Pancreas (tissue), 10 donors: ENCODE measurements around the gene NAPG. TPM values are rescaled to one million over a fixed set of nuclear protein-coding genes. Genes with fewer than 3 reads are reported as not detected.

Source experiments
- ATAC-seq, 4 donors: fragments of 200-7000 bp; cut with Tn5 transposase; one replicate each; pipeline versions ENCODE4 v1.8.0 to v1.9.1; 2020; ENCODE audit warnings: mild to moderate bottlenecking in 4 of 4, moderate library complexity in 4 of 4
- DNase-seq, 6 donors: peaks; one replicate each; pipeline ENCODE4 v3.0.0-alpha.2; 2020
- FAIRE-seq: peaks from 2 replicates; lab custom pipeline; 2012; peaks lifted over from hg19 to GRCh38; lab: Jason Lieb, UNC
- H3K27ac ChIP-seq, 4 donors: fragments of 200-600 bp; sonication (generic); 1 replicate in 3 of 4; 2 replicates in 1 of 4; pipeline versions ENCODE4 v1.5.0 to v1.8.0; 2020
- H3K27me3 ChIP-seq, 4 donors: fragments of 200-600 bp; one replicate each; pipeline ENCODE4 v1.8.0; 2021
- H3K36me3 ChIP-seq, 3 donors: fragments of 200-600 bp; sonication (generic) in 1 of 3; one replicate each; pipeline versions ENCODE4 v1.5.0 to v1.8.0; 2020 to 2021
- H3K4me1 ChIP-seq, 3 donors: fragments of 200-600 bp; one replicate each; pipeline ENCODE4 v1.8.0; 2021
- H3K4me3 ChIP-seq, 4 donors: fragments of 200-600 bp; sonication (generic) in 2 of 4; one replicate each; pipeline versions ENCODE4 v1.5.0 to v1.8.0; 2020 to 2021
- H3K9me3 ChIP-seq, 4 donors: fragments of 200-600 bp; one replicate each; pipeline ENCODE4 v1.8.0; 2021
- CTCF ChIP-seq, 4 donors: fragments of 200-600 bp; sonication (generic) in 3 of 4; IDR thresholded peaks; one replicate each; pipeline versions ENCODE4 v1.5.0 to v1.8.0; 2021; ENCODE audit warnings: antibody characterized with exemption in 4 of 4
- WGBS, 2 donors: extraction: QIAGEN DNeasy Blood & Tissue Kit; methylation state at CpG; one replicate each; pipeline ENCODE4 v1.1.7; 2013; 5-methylcytosine and 5-hydroxymethylcytosine counted together
- intact Hi-C, 3 donors: fragments of 100-400 bp; cut with DNase I; formaldehyde crosslinking; loops; one replicate each; pipeline versions ENCODE4 v1.11.1 to v1.14.2; 2022
- polyA plus RNA-seq, 2 donors: library from polyadenylated mRNA; stranded (reverse); fragments of 200-250 nt; gene quantifications; one replicate each; pipeline ENCODE4 v1.2.3, GENCODE V29; 2013
- total RNA-seq, 6 donors: library from RNA; stranded (reverse); fragmentation: NEBNext Ultra II Directional in 4 of 6; extraction: Animal tissue kit (Norgen Biotek cat#: 25700) in 4 of 6; gene quantifications; one replicate each; pipeline versions ENCODE4 v1.2.1 to v1.2.4, GENCODE V29; 2021 to 2023
- donor health status: healthy with polysubstance abuse.
- donor health status: DM: no; HTN: no; CAD: no; lungs with moderate emphysema.
- donor health status: DM: no; HTN: no; CAD: no.
- donor health status: control.
- donor health status: control.
- donor health status: Bipolar disorder and iron deficiency.
- donor health status: DM: yes; HTN: yes; CAD: no.
- donor health status: DM: no; HTN: no; CAD: no.
- donor health status: DM: no; HTN: no; CAD: no.
- donor health status: DM: yes; HTN: yes; CAD: no.

The NAPG gene
- total and polyA plus RNA-seq, 8 donors: 7.1 to 21.2 (median 14.8) TPM

GRCh38 chr18:10516078-10516477 lies 9.7 kb upstream of the NAPG start:
- no peak for TF ChIP-seq CTCF (IDR thresholded peaks at IDR 0.05)
- 76 to 83% methylated on average over 2 of the region's 2 CpGs for WGBS, 2 donors
- no peaks in the 10 kb centered on the region for H3K27me3 ChIP-seq
- no peak overlapping the region for H3K4me3 ChIP-seq
- H3K4me1 ChIP-seq: peaks cover 0 to 15% (median 4%) of the 10 kb centered on the region in 3 donors
- no peak for DNase-seq
- ATAC-seq: no peak
- intact Hi-C loops: loop anchor here (5.0 to 10.0 kb wide), 2 partner anchors 541 to 549 kb away; no protein-coding TSS in a partner anchor
- no peak for FAIRE-seq
- no peaks in the 10 kb centered on the region for H3K9me3 ChIP-seq
- H3K27ac ChIP-seq: no peak overlapping the region
- H3K36me3 ChIP-seq: no peaks in the 10 kb centered on the region

- Histone ChIP-seq H3K9me3 (no peaks in the 10 kb centered on the region), H3K27ac (no peak overlapping the region), H3K27me3 (no peaks in the 10 kb centered on the region), H3K4me3 (no peak overlapping the region), H3K36me3 (no peaks in the 10 kb centered on the region), H3K4me1 (peaks cover 0 to 15% (median 4%) of the 10 kb centered on the region in 3 donors)
- FAIRE-seq (no peak), DNase-seq (peak in 2 of 6 donors; percentile 38 to 43), ATAC-seq (peak in 3 of 4 donors; percentile 61 to 70 (median 64))
- WGBS, 2 donors: 43 to 44% methylated on average over 12 of the region's 12 CpGs
- intact Hi-C loops: loop anchor here (5.0 to 10.0 kb wide), 2 partner anchors 544 to 551 kb away; no protein-coding TSS in a partner anchor
- no peak for TF ChIP-seq CTCF (IDR thresholded peaks at IDR 0.05)
Observed at GRCh38 chr18:10518595-10519255, 7.1 kb upstream of the NAPG start.

GRCh38 chr18:10519366-10519765 lies 6.5 kb upstream of the NAPG start:
- no peak for TF ChIP-seq CTCF (IDR thresholded peaks at IDR 0.05)

GRCh38 chr18:10519999-10520935 lies 5.6 kb upstream of the NAPG start:
- WGBS, 2 donors: 12 to 16% methylated on average over 17 of the region's 17 CpGs

More at GRCh38 chr18:10519366-10519765, 6.5 kb upstream of the NAPG start:
- FAIRE-seq (no peak), DNase-seq (no peak), ATAC-seq (no peak)
- WGBS, 2 donors: 64 to 65% methylated on average over 2 of the region's 2 CpGs
- Histone ChIP-seq H3K36me3 (no peaks in the 10 kb centered on the region), H3K4me3 (no peak overlapping the region), H3K4me1 (peaks cover 0 to 15% (median 4%) of the 10 kb centered on the region in 3 donors), H3K9me3 (no peaks in the 10 kb centered on the region), H3K27me3 (no peaks in the 10 kb centered on the region), H3K27ac (peak overlapping the region in 1 of 4 donors; percentile 6)
- intact Hi-C loops: loop anchor here (5.0 to 10.0 kb wide), 2 partner anchors 545 to 552 kb away; no protein-coding TSS in a partner anchor

More at GRCh38 chr18:10519999-10520935, 5.6 kb upstream of the NAPG start:
- TF ChIP-seq CTCF (IDR thresholded peaks at IDR 0.05): peak in 3 of 4 donors; percentile 40 to 80 (median 63)
- ATAC-seq (peak; percentile 88 to 93 (median 91)), FAIRE-seq (peak; percentile 59), DNase-seq (peak; percentile 75 to 87 (median 80))
- Histone ChIP-seq H3K4me1 (peaks cover 5 to 20% (median 8%) of the 10 kb centered on the region in 3 donors), H3K9me3 (no peaks in the 10 kb centered on the region), H3K27ac (peak overlapping the region in 1 of 4 donors; percentile 6), H3K36me3 (no peaks in the 10 kb centered on the region), H3K27me3 (no peaks in the 10 kb centered on the region), H3K4me3 (no peak overlapping the region)
- intact Hi-C loops: loop anchor here (5.0 to 10.0 kb wide), 2 partner anchors 545 to 553 kb away; no protein-coding TSS in a partner anchor
